GM12865 (cell line): Measurements from ENCODE around the gene AKR1C8.
A peak's percentile ranks its signal among the peaks of the same experiment; 100 is the strongest.
"Not testable (repeated sequence)": the region's sequence is repeated elsewhere in the genome, so short reads cannot be mapped to it uniquely, and the experiment has no call there.

Source experiments
- DNase-seq: peaks from one replicate; pipeline ENCODE4 v3.0.0; 2010; ENCODE audit warnings: low read depth
- H3K4me3 ChIP-seq: 2 replicates; pipeline ENCODE4 v1.5.1; 2011; ENCODE audit warnings: mild to moderate bottlenecking, low read depth, low read length, control low read depth
- TF ChIP-seq, protein P1 (sequence below): IDR thresholded peaks from 2 replicates; pipeline ENCODE4 v1.5.1; 2011; ENCODE audit warnings: low read length, control low read depth, low read depth, inconsistent platforms; ENCODE audit not compliant: insufficient read depth; ENCODE audit errors: missing control alignments

Gene AKR1C8

DNA sequence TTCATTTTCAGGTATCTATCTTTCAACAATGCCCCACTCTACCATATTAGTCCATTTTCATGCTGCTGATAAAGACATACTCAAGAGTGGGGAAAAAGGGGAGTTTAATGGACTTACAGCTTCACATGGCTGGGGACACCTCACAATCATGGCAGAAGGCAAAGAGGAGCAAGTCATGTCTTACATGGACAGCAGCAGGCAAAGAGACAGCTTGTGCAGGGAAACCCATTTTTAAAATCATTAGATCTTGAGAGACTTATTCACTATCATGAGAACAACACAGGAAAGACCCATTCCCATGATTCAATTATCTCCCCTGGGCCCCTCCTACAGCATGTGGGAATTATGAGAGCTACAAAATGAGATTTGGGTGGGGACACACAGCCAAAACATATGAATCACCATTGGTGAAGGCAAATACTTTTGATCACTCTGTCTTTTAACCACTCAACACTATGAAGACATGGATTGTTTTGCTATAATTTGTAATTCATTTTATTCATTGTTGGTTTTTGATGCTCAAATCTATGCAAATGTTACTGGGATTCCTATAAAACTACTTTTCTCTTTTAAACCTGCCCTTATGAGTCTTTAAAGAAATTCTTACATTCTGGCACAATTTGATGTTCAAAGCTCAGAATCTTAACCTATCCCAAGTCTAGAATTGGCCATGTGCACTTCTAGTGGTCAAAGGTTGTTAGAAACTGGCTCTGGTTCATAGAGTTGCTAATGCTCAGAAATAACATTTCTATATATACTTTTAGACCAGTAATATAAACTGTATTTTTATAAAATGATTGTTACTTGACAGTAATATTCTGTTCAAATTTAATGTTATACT, 27.0 kb upstream of the AKR1C8 start:
- TF ChIP-seq, protein P1, sequence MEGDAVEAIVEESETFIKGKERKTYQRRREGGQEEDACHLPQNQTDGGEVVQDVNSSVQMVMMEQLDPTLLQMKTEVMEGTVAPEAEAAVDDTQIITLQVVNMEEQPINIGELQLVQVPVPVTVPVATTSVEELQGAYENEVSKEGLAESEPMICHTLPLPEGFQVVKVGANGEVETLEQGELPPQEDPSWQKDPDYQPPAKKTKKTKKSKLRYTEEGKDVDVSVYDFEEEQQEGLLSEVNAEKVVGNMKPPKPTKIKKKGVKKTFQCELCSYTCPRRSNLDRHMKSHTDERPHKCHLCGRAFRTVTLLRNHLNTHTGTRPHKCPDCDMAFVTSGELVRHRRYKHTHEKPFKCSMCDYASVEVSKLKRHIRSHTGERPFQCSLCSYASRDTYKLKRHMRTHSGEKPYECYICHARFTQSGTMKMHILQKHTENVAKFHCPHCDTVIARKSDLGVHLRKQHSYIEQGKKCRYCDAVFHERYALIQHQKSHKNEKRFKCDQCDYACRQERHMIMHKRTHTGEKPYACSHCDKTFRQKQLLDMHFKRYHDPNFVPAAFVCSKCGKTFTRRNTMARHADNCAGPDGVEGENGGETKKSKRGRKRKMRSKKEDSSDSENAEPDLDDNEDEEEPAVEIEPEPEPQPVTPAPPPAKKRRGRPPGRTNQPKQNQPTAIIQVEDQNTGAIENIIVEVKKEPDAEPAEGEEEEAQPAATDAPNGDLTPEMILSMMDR, result no peak
- no peak overlapping the region for H3K4me3 ChIP-seq
- DNase-seq, result no peak

DNA sequence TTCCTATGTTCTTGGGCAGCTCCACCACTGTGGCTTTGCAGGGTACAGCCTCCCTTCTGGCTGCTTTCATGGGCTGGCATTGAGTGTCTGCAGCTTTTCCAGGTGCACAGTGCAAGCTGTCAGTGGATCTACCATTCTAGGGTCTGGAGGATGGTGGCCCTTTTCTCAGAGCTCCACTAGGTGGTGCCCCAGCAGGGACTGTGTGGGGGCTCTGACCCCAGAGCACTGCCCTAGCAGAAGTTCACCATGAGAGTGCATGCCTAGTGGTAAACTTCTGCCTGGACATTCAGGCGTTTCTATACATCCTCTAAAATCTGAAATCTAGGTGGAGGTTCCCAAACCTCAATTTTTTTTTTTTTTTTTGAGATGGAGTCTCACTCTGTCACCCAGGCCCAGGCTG, 25.3 kb upstream of the AKR1C8 start:
- not testable (repeated sequence) for H3K4me3 ChIP-seq
- peak; percentile 19 for DNase-seq
- TF ChIP-seq, protein P1, result peak; percentile 20

DNA sequence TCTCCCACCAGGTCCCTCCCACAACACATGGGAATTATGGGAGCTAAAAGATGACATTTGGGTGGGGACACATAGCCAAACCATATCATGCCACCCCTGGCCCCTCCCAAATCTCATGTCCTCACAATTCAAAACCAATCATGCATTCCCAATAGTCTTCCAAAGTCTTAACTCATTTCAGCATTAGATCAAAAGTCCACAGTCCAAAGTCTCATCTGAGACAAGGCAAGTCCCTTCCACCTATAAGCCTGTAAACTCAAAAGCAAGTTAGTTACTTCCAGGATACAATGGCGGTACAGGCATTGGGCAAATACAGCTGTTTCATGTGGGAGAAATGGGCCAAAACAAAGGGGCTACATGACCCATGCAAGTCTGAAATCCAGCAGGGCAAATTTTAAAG, 24.8 kb upstream of the AKR1C8 start:
- H3K4me3 ChIP-seq, DNase-seq: not testable (repeated sequence)

DNA sequence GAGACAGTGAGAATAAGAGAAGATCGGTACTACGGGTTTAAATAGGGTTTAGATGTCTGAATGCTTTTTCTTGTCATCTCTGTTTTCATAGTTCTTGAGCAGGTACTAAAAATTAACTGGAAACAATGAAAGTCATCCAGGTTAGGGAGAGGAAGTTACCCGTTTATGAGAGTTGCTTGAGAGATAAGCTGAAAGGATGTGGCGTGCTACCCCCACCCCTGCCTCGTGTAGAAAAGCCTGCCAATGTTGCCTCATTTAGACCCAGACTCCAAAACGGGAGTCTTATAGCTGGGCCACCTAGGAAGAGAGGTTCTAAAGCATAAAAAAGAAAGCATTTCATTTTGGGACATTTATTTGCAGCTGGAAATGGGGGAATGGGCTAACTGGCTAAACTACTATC, 21.8 kb upstream of the AKR1C8 start:
- no peak for DNase-seq
- H3K4me3 ChIP-seq, result no peak overlapping the region
- TF ChIP-seq, protein P1, result no peak

DNA sequence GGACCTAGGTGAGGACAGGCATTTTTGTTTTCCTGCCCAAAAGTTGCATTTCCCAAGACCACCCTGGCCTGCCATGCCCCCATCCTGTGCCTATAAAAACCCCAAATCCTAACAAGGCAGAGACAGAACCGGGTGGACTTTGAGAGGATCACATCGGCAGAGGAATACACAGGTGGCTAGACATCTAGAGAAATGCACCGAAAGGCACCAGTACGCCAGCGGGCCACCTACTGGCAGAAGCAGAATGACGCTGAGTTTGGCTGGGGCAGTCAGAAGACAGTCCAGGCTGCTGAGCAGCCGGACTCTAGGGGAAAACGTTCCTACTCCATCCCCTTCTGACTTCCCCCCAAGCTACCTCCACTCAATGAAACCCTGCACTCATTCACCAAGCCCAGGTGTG, 14.4 kb upstream of the AKR1C8 start:
- H3K4me3 ChIP-seq, result no peak overlapping the region
- TF ChIP-seq, protein P1, result no peak
- DNase-seq, result no peak

DNA sequence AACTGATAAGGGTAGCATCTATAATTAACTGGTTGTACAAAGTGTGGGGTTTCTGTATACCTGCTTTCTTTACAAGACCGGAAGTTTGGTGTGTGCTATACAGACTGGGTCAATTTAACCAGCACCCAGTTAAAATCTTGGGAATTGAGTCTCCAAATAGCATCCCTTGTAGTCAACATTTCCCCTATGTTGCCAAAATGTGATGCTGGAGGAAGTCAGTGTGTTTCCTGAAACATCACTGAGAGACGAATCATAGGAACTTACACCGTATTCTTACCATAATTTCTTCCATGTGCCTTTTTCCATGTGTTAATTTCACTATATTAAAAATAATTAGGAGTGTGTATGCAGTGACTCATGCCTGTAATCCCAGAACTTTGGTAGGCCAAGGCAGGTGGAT, 13.4 kb upstream of the AKR1C8 start:
- no peak for DNase-seq
- TF ChIP-seq, protein P1, result no peak
- H3K4me3 ChIP-seq, result no peak overlapping the region

DNA sequence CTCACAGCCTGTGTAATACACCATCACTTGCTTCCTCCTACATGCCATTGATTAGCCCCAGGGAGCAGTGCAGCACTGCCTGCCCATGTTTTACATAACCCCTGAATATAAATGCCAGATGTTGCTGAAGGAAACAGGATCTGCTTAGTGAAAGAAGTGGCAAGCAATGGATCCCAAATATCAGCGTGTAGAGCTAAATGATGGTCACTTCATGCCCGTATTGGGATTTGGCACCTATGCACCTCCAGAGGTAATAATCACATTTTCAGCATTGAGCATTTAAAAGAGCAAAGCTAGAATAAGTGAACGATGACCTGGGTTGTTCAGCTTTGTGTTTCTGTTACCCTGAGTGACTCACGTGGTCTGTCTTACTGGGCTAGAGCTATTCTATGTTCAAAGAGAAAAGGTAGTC, 11.8 kb upstream of the AKR1C8 start, which contains the start of gene AKR1C4:
TSS of gene AKR1C4 (plus strand) at position 136 of the 412 bp plus-strand sequence. CDS start at position 167, 31 bp downstream.
- TF ChIP-seq, protein P1, result no peak
- no peak for DNase-seq
- no peak within 1 kb of the TSS for H3K4me3 ChIP-seq
